Lower leg skin (tissue), 3 donors: ENCODE measurements around the gene SERPINA3.

Experiments
- CTCF ChIP-seq, 3 donors: fragments of 450-650 bp; IDR thresholded peaks; one replicate each; pipeline ENCODE4 v1.5.1; 2016; ENCODE audit warnings: antibody characterized with exemption in 3 of 3, mild to moderate bottlenecking in 3 of 3, moderate library complexity in 2 of 3
- POLR2A ChIP-seq, 2 donors: fragments of 450-650 bp; IDR thresholded peaks; one replicate each; pipeline ENCODE4 v1.6.1; 2016 to 2017; ENCODE audit warnings: antibody characterized with exemption in 2 of 2, mild to moderate bottlenecking in 1 of 2, moderate library complexity in 1 of 2

GRCh38 chr14:94636744-94637412 is 24.7 kb downstream of the SERPINA3 start:
- no peak for TF ChIP-seq CTCF (IDR thresholded peaks at IDR 0.05)
- TF ChIP-seq POLR2A (IDR thresholded peaks at IDR 0.05): no peak
